Effector memory CD8-positive, alpha-beta T cell (primary cell): ENCODE data around the gene GBX2.

Source experiments
- ATAC-seq: fragments of 150-1000 bp; cut with Tn5 transposase; replicated peaks from 2 replicates; pipeline ENCODE4 v1.10.0; 2021; ENCODE audit warnings: mild to moderate bottlenecking, moderate library complexity
- DNase-seq, 3 experiments: peaks; one replicate each; pipeline ENCODE4 v3.0.0; 2021
- H3K27ac Mint-ChIP-seq, 2 donors: one replicate each; pipeline ENCODE4 v1.8.0; 2022; ENCODE audit warnings: mild to moderate bottlenecking in 2 of 2, mixed read lengths in 2 of 2, moderate library complexity in 2 of 2
- H3K27me3 Mint-ChIP-seq, 2 donors: one replicate each; pipeline ENCODE4 v1.8.0; 2022; ENCODE audit warnings: mixed read lengths in 2 of 2
- H3K36me3 Mint-ChIP-seq: one replicate; pipeline ENCODE4 v1.8.0; 2022; ENCODE audit warnings: mild to moderate bottlenecking, moderate library complexity, mixed read lengths; ENCODE audit not compliant: insufficient read depth
- H3K4me1 Mint-ChIP-seq, 2 donors: one replicate each; pipeline ENCODE4 v1.8.0; 2022; ENCODE audit warnings: low read depth in 2 of 2, mixed read lengths in 2 of 2
- H3K4me3 Mint-ChIP-seq, 2 donors: one replicate each; pipeline ENCODE4 v1.8.0; 2022; ENCODE audit warnings: mild to moderate bottlenecking in 2 of 2, mixed read lengths in 2 of 2, moderate library complexity in 2 of 2
- H3K9me3 Mint-ChIP-seq, 2 donors: one replicate each; pipeline ENCODE4 v1.8.0; 2022; ENCODE audit warnings: mixed read lengths in 2 of 2

The GBX2 gene

GRCh38 chr2:236205867-236206645 is 37.9 kb upstream of the GBX2 start:
- ATAC-seq (no peak), DNase-seq (no peak)
- Mint-ChIP-seq H3K36me3 (no peaks in the 10 kb centered on the region), H3K4me3 (no peak overlapping the region), H3K27ac (no peak overlapping the region), H3K4me1 (no peaks in the 10 kb centered on the region), H3K27me3 (peaks cover 31 to 38% of the 10 kb centered on the region in 2 donors), H3K9me3 (peaks cover 0 to 2% of the 10 kb centered on the region in 2 donors)

DNA sequence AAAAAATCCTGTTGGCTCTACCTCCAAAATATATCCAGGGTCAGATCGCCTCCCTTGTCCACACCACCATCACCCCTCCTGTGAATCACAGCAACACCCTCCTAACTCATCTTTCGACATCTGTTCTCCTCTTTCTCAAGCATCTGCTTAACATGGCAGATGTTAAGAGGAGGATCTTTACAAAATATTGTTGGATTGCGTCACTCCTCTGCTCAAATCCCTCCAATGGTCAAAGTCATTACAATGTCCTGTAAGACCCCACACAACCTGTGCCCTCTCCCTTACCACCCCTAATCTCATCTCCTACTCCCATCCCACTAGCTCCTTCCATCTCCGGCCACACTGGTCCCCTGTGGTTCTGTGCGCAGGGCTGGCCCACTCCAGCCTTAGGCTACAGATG is 36.8 kb upstream of the GBX2 start:
- Mint-ChIP-seq H3K9me3 (peaks cover 0 to 2% of the 10 kb centered on the region in 2 donors), H3K4me1 (no peaks in the 10 kb centered on the region), H3K4me3 (no peak overlapping the region), H3K27ac (no peak overlapping the region), H3K27me3 (peaks cover 22 to 32% of the 10 kb centered on the region in 2 donors), H3K36me3 (no peaks in the 10 kb centered on the region)
- DNase-seq (no peak), ATAC-seq (no peak)

- Mint-ChIP-seq H3K9me3 (no peaks in the 10 kb centered on the region), H3K4me1 (no peaks in the 10 kb centered on the region), H3K4me3 (no peak overlapping the region), H3K27ac (no peak overlapping the region), H3K36me3 (no peaks in the 10 kb centered on the region), H3K27me3 (peaks cover 14 to 28% of the 10 kb centered on the region in 2 donors)
- DNase-seq (no peak), ATAC-seq (no peak)
Measured at GRCh38 chr2:236200378-236200777, 32.2 kb upstream of the GBX2 start.

- no peak for ATAC-seq
- Mint-ChIP-seq H3K4me3 (no peak overlapping the region), H3K27ac (no peak overlapping the region), H3K27me3 (peaks cover 17 to 56% of the 10 kb centered on the region in 2 donors), H3K36me3 (peaks cover 3% of the 10 kb centered on the region), H3K4me1 (no peaks in the 10 kb centered on the region), H3K9me3 (no peaks in the 10 kb centered on the region)
- DNase-seq, result no peak
Measured at GRCh38 chr2:236196366-236196765, 28.2 kb upstream of the GBX2 start.

DNA sequence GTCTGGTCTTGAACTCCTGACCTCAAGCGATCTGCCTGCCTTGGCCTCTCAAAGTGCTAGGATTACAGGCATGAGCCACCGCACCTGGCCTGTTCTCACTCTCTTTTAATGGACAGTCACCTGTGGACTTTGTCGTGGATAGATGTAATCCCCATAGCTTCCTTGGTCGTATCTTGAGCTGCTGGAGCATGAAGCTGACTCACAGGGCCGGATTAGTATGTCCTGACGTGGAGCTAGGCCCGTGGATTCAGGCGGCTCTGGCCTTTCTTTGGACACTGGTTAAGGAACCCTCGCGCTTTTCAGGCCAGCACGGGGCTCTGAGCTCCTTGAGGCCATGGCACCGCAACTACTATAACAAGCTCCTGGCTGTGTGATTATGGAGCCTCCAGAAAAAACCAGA is 27.5 kb upstream of the GBX2 start:
- peaks cover 3% of the 10 kb centered on the region for H3K36me3 Mint-ChIP-seq

GRCh38 chr2:236194786-236195185 is 26.6 kb upstream of the GBX2 start:
- ATAC-seq (no peak), DNase-seq (no peak)
- H3K27me3 Mint-ChIP-seq, result peaks cover 17 to 55% of the 10 kb centered on the region in 2 donors
- no peaks in the 10 kb centered on the region for H3K9me3 Mint-ChIP-seq
- no peak overlapping the region for H3K27ac Mint-ChIP-seq
- H3K4me1 Mint-ChIP-seq, result no peaks in the 10 kb centered on the region
- peaks cover 3% of the 10 kb centered on the region for H3K36me3 Mint-ChIP-seq
- H3K4me3 Mint-ChIP-seq, result no peak overlapping the region

More for the DNA sequence above, 27.5 kb upstream of the GBX2 start:
- no peaks in the 10 kb centered on the region for H3K4me1 Mint-ChIP-seq
- H3K27me3 Mint-ChIP-seq, result peaks cover 17 to 63% of the 10 kb centered on the region in 2 donors
- DNase-seq, result no peak
- H3K4me3 Mint-ChIP-seq, result no peak overlapping the region
- no peaks in the 10 kb centered on the region for H3K9me3 Mint-ChIP-seq
- ATAC-seq, result no peak
- H3K27ac Mint-ChIP-seq, result no peak overlapping the region

DNA sequence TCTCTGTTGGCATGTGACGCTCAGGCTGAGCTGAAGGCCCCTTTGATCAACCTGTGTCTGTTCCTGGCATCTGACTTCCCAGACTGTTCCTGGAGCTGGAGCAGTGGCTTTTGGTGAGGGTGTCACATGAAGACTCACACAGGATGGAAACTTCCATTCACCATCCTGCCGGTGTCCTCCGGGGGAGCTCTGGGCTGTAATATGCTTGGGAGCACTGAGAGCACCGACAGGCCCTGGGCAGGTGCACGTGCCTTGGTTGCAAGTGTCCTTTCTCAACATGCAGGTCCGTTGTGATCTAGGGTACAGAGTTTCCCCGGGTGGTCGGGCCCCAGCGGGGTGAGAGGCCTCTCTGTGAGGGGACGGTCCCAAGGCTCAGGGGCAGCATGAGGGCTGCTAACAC is 24.8 kb upstream of the GBX2 start:
- Mint-ChIP-seq H3K27ac (no peak overlapping the region), H3K36me3 (peaks cover 3% of the 10 kb centered on the region), H3K9me3 (no peaks in the 10 kb centered on the region), H3K27me3 (peaks cover 17 to 55% of the 10 kb centered on the region in 2 donors), H3K4me3 (no peak overlapping the region), H3K4me1 (no peaks in the 10 kb centered on the region)
- DNase-seq, result no peak
- ATAC-seq, result no peak

- Mint-ChIP-seq H3K27me3 (peaks cover 26 to 56% of the 10 kb centered on the region in 2 donors), H3K36me3 (peaks cover 6% of the 10 kb centered on the region), H3K4me3 (no peak overlapping the region)
Measured at GRCh38 chr2:236190674-236191073, 22.5 kb upstream of the GBX2 start.

GRCh38 chr2:236184701-236185100 is 16.5 kb upstream of the GBX2 start:
- Mint-ChIP-seq H3K27me3 (peaks cover 64 to 72% of the 10 kb centered on the region in 2 donors), H3K27ac (no peak overlapping the region), H3K36me3 (peaks cover 2% of the 10 kb centered on the region), H3K4me3 (no peak overlapping the region), H3K9me3 (no peaks in the 10 kb centered on the region), H3K4me1 (peaks cover 0 to under 1% of the 10 kb centered on the region in 2 donors)
- DNase-seq (no peak), ATAC-seq (no peak)

More at GRCh38 chr2:236190674-236191073, 22.5 kb upstream of the GBX2 start:
- ATAC-seq, result no peak
- no peak for DNase-seq
- Mint-ChIP-seq H3K4me1 (no peaks in the 10 kb centered on the region), H3K9me3 (no peaks in the 10 kb centered on the region), H3K27ac (no peak overlapping the region)

GRCh38 chr2:236180831-236181453 is 12.8 kb upstream of the GBX2 start:
- Mint-ChIP-seq H3K4me1 (peaks cover 0 to 8% of the 10 kb centered on the region in 2 donors), H3K36me3 (peaks cover 12% of the 10 kb centered on the region), H3K27ac (no peak overlapping the region), H3K9me3 (no peaks in the 10 kb centered on the region), H3K27me3 (peaks cover 65 to 94% of the 10 kb centered on the region in 2 donors), H3K4me3 (no peak overlapping the region)
- DNase-seq (peak in 1 of 3 experiments; percentile 25), ATAC-seq (no peak)

DNA sequence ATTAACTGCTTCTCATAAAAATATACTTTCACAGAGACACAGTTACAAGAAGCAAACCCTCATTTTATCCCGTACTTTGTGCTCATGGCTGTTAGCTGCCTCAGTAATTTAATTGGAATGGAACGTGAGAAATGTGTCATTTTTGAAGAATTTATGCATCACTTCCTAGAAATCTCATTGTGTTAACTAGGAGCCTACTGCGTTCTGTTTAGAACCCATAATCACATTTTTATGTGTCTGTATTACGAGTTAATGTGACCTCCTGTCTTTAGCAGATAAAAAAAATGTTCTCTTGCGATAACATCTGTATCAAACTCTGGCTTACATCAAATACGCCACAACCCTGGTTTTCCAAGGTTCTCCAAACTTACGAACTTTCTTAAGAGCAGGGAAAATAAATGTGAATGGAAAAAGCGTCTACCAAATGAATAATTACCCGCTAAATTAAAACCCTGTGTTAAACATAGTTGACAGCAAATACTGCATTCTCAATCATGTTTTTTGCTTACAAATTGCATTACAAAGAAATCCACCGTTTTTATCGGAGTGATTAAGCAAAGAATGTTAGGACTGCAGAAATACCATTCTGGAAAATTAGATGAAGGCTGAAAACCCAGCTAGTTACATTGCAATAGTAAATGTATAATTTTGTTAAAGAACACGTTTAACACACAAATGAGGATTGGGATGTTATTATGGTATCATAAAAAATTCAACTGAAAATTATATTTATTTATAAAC is 12.1 kb upstream of the GBX2 start:
- no peak overlapping the region for H3K27ac Mint-ChIP-seq
- H3K4me3 Mint-ChIP-seq, result peak overlapping the region; percentile 1 to 45
- H3K27me3 Mint-ChIP-seq, result peaks cover 67 to 94% of the 10 kb centered on the region in 2 donors

GRCh38 chr2:236179236-236180075 is 11.3 kb upstream of the GBX2 start:
- ATAC-seq (no peak), DNase-seq (no peak)
- Mint-ChIP-seq H3K36me3 (peaks cover 12% of the 10 kb centered on the region), H3K4me3 (peak overlapping the region; percentile 29 to 75), H3K27ac (no peak overlapping the region), H3K27me3 (peaks cover 69 to 94% of the 10 kb centered on the region in 2 donors), H3K9me3 (no peaks in the 10 kb centered on the region), H3K4me1 (peaks cover 0 to 8% of the 10 kb centered on the region in 2 donors)

More for the DNA sequence above, 12.1 kb upstream of the GBX2 start:
- Mint-ChIP-seq H3K4me1 (peaks cover 0 to 8% of the 10 kb centered on the region in 2 donors), H3K36me3 (peaks cover 12% of the 10 kb centered on the region), H3K9me3 (no peaks in the 10 kb centered on the region)
- ATAC-seq (no peak), DNase-seq (no peak)

DNA sequence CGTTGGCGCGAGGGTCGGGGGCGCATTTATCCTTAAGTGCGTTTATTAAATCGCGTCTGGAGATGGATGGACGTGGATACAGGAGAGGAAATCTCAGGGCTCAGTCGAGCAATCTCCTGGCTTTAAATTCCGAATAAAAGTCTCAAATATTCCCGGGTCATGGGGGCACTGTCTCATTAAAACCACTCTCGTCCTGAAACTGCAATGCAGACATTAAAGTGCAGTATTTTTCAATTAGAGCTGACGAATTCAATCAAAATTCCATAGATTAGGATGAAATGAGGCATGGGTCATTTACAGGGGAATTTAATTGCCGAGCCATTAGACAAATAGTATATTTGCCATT is 10.7 kb upstream of the GBX2 start:
- peaks cover 70 to 94% of the 10 kb centered on the region in 2 donors for H3K27me3 Mint-ChIP-seq
- peaks cover 12% of the 10 kb centered on the region for H3K36me3 Mint-ChIP-seq
- DNase-seq, result no peak
- no peaks in the 10 kb centered on the region for H3K9me3 Mint-ChIP-seq
- H3K27ac Mint-ChIP-seq, result no peak overlapping the region
- no peak for ATAC-seq
- H3K4me1 Mint-ChIP-seq, result peaks cover 0 to 8% of the 10 kb centered on the region in 2 donors
- H3K4me3 Mint-ChIP-seq, result peak overlapping the region; percentile 29 to 75
